OCI-LY1 (cell line): ENCODE results near the gene HERPUD2.
A peak's percentile ranks its signal among the peaks of the same experiment; 100 is the strongest.

Experiments used
- H2AFZ ChIP-seq: fragments of 200-600 bp; sonication (generic), shearing (Covaris generic); 2 replicates; pipeline ENCODE4 v1.6.0; 2014; ENCODE audit warnings: antibody characterized with exemption, mild to moderate bottlenecking, low read length
- H3F3A ChIP-seq: fragments of 200-600 bp; sonication (generic), shearing (Covaris generic); 2 replicates; pipeline ENCODE4 v1.6.0; 2014; ENCODE audit warnings: mild to moderate bottlenecking, antibody characterized with exemption, low read length, moderate library complexity; ENCODE audit not compliant: insufficient read depth
- H3K27ac ChIP-seq: fragments of 200-600 bp; sonication (generic); 2 replicates; pipeline ENCODE4 v1.5.1; 2014; ENCODE audit warnings: low read length, mixed run types, mild to moderate bottlenecking, low read depth; ENCODE audit not compliant: poor library complexity, severe bottlenecking
- H3K27me3 ChIP-seq: fragments of 200-600 bp; sonication (generic); 2 replicates; pipeline ENCODE4 v1.6.0; 2014; ENCODE audit warnings: antibody characterized with exemption, mild to moderate bottlenecking, low read length, moderate library complexity; ENCODE audit not compliant: insufficient read depth
- H3K36me3 ChIP-seq: fragments of 200-600 bp; sonication (generic); 2 replicates; pipeline ENCODE4 v1.6.1; 2014; ENCODE audit warnings: mild to moderate bottlenecking, antibody characterized with exemption, low read length, moderate library complexity, mixed read lengths; ENCODE audit not compliant: insufficient read depth
- H3K4me1 ChIP-seq: fragments of 200-600 bp; sonication (generic); 2 replicates; pipeline ENCODE4 v1.5.1; 2014; ENCODE audit warnings: mild to moderate bottlenecking, low read length, moderate library complexity; ENCODE audit not compliant: insufficient read depth, severe bottlenecking
- H3K4me2 ChIP-seq: fragments of 200-600 bp; sonication (generic), shearing (Covaris generic); 2 replicates; pipeline ENCODE4 v1.6.1; 2014; ENCODE audit warnings: low read length
- H3K4me3 ChIP-seq: fragments of 200-600 bp; sonication (generic); 2 replicates; pipeline ENCODE4 v1.5.1; 2014; ENCODE audit warnings: low read length, low read depth, mild to moderate bottlenecking, mixed read lengths; ENCODE audit not compliant: poor library complexity, severe bottlenecking
- H3K79me2 ChIP-seq: fragments of 200-600 bp; shearing (Covaris generic); 2 replicates; pipeline ENCODE4 v1.6.1; 2016; ENCODE audit warnings: mixed run types, low read length, mixed read lengths; ENCODE audit not compliant: insufficient read depth
- H3K9ac ChIP-seq: fragments of 200-600 bp; sonication (generic), shearing (Covaris generic); 2 replicates; pipeline ENCODE4 v1.6.1; 2014; ENCODE audit warnings: mild to moderate bottlenecking, low read length, mixed read lengths
- H3K9me2 ChIP-seq: fragments of 200-600 bp; sonication (generic), shearing (Covaris generic); 2 replicates; pipeline ENCODE4 v1.6.1; 2014; ENCODE audit warnings: low read depth, mild to moderate bottlenecking, low read length, mixed read lengths
- H3K9me3 ChIP-seq: fragments of 200-600 bp; shearing (Covaris generic); 2 replicates; pipeline ENCODE4 v1.6.1; 2014; ENCODE audit warnings: low read length, mixed read lengths
- H4K20me1 ChIP-seq: fragments of 200-600 bp; sonication (generic), shearing (Covaris generic); 2 replicates; pipeline ENCODE4 v1.6.0; 2016; ENCODE audit warnings: mild to moderate bottlenecking, low read length; ENCODE audit not compliant: insufficient read depth
- CTCF ChIP-seq: fragments of 200-600 bp; sonication (generic), shearing (Covaris generic); IDR thresholded peaks from 2 replicates; pipeline ENCODE4 v1.5.1; 2017; ENCODE audit warnings: mild to moderate bottlenecking, antibody characterized with exemption, low read length, moderate library complexity, mixed read lengths
- EZH2 ChIP-seq: fragments of 200-600 bp; sonication (generic), shearing (Covaris generic); IDR thresholded peaks from 2 replicates; pipeline ENCODE4 v1.8.0; 2017; ENCODE audit warnings: borderline replicate concordance, mixed run types, mild to moderate bottlenecking, antibody characterized with exemption, low read length, moderate library complexity, mixed read lengths

Gene HERPUD2

GRCh38 chr7:35630024-35630972, 64.6 kb downstream of the HERPUD2 start:
- Histone ChIP-seq H3K9me2 (no peaks in the 10 kb centered on the region), H3K9ac (no peak overlapping the region), H3K79me2 (no peaks in the 10 kb centered on the region), H3K36me3 (peaks cover 24% of the 10 kb centered on the region; the same call in 1 of the 2 replicates), H3K4me2 (no peak overlapping the region), H3K27ac (no peak overlapping the region), H3K9me3 (no peaks in the 10 kb centered on the region), H3F3A (no peaks in the 10 kb centered on the region), H4K20me1 (no peaks in the 10 kb centered on the region), H2AFZ (no peak overlapping the region), H3K4me1 (no peaks in the 10 kb centered on the region), H3K4me3 (no peak overlapping the region), H3K27me3 (no peaks in the 10 kb centered on the region)
- TF ChIP-seq CTCF: no peak
- TF ChIP-seq EZH2: no peak

- no peaks in the 10 kb centered on the region for H3K9me3 ChIP-seq
- no peak overlapping the region for H3K4me2 ChIP-seq
- H3K79me2 ChIP-seq: no peaks in the 10 kb centered on the region
- no peaks in the 10 kb centered on the region for H3F3A ChIP-seq
- H3K27ac ChIP-seq: no peak overlapping the region
- no peaks in the 10 kb centered on the region for H3K27me3 ChIP-seq
- no peaks in the 10 kb centered on the region for H4K20me1 ChIP-seq
- no peaks in the 10 kb centered on the region for H3K9me2 ChIP-seq
- no peak overlapping the region for H2AFZ ChIP-seq
- H3K4me3 ChIP-seq: no peak overlapping the region
- H3K4me1 ChIP-seq: peaks cover 4% of the 10 kb centered on the region
- TF ChIP-seq CTCF: peak; percentile 99
- no peak for TF ChIP-seq EZH2
- no peak overlapping the region for H3K9ac ChIP-seq
- H3K36me3 ChIP-seq: no peaks in the 10 kb centered on the region
Observed at GRCh38 chr7:35624299-35625186, 70.4 kb downstream of the HERPUD2 start.

GRCh38 chr7:35623381-35623780, 71.6 kb downstream of the HERPUD2 start:
- no peak overlapping the region for H3K4me3 ChIP-seq
- no peaks in the 10 kb centered on the region for H3K9me2 ChIP-seq
- no peak for TF ChIP-seq CTCF
- no peak for TF ChIP-seq EZH2
- H3K9me3 ChIP-seq: no peaks in the 10 kb centered on the region
- no peak overlapping the region for H3K4me2 ChIP-seq
- peaks cover 4% of the 10 kb centered on the region for H3K4me1 ChIP-seq
- no peaks in the 10 kb centered on the region for H3F3A ChIP-seq
- H3K36me3 ChIP-seq: no peaks in the 10 kb centered on the region
- no peaks in the 10 kb centered on the region for H3K79me2 ChIP-seq
- no peaks in the 10 kb centered on the region for H4K20me1 ChIP-seq
- H3K27ac ChIP-seq: no peak overlapping the region
- no peaks in the 10 kb centered on the region for H3K27me3 ChIP-seq
- H2AFZ ChIP-seq: no peak overlapping the region
- H3K9ac ChIP-seq: no peak overlapping the region
